HG03196 (cell line): ENCODE results near the gene GALNT11.
"Not testable (repeated sequence)": the region's sequence is repeated elsewhere in the genome, so short reads cannot be mapped to it uniquely, and the experiment has no call there.

Experiments
- ATAC-seq: cut with Tn5 transposase; IDR thresholded peaks from one replicate; pipeline ENCODE4 v1.9.1; 2021; ENCODE audit not compliant: unreplicated experiment

GALNT11 gene

GRCh38 chr7:152027491-152028365, 2.3 kb downstream of the GALNT11 start:
- ATAC-seq, result not testable (repeated sequence)

- ATAC-seq, result not testable (repeated sequence)
These were observed 4.6 kb downstream of the GALNT11 start for GRCh38 chr7:152030059-152030458.

GRCh38 chr7:152030639-152031038, 5.2 kb downstream of the GALNT11 start:
- ATAC-seq, result not testable (repeated sequence)

- ATAC-seq, result no peak
These were observed 10.3 kb downstream of the GALNT11 start for GRCh38 chr7:152035817-152036216.

- not testable (repeated sequence) for ATAC-seq
These were observed 12.9 kb downstream of the GALNT11 start for GRCh38 chr7:152038410-152038809.

GRCh38 chr7:152043086-152043485, 17.6 kb downstream of the GALNT11 start:
- not testable (repeated sequence) for ATAC-seq

- not testable (repeated sequence) for ATAC-seq
These were observed 19.4 kb downstream of the GALNT11 start for GRCh38 chr7:152044909-152045308.

- ATAC-seq, result no peak
These were observed 21.1 kb downstream of the GALNT11 start for GRCh38 chr7:152046531-152046930.

- ATAC-seq, result no peak
These were observed 22.6 kb downstream of the GALNT11 start for GRCh38 chr7:152048051-152048450.

- no peak for ATAC-seq
These were observed 25.1 kb downstream of the GALNT11 start for GRCh38 chr7:152050547-152050971.

GRCh38 chr7:152051968-152052367, 26.5 kb downstream of the GALNT11 start:
- no peak for ATAC-seq

- no peak for ATAC-seq
These were observed 27.3 kb downstream of the GALNT11 start for GRCh38 chr7:152052771-152053170.

- ATAC-seq, result no peak
These were observed 29.1 kb downstream of the GALNT11 start for GRCh38 chr7:152054367-152055230.

GRCh38 chr7:152056621-152057274, 31.3 kb downstream of the GALNT11 start:
- no peak for ATAC-seq

GRCh38 chr7:152059311-152059710, 33.8 kb downstream of the GALNT11 start:
- no peak for ATAC-seq

GRCh38 chr7:152061086-152061485, 35.6 kb downstream of the GALNT11 start:
- not testable (repeated sequence) for ATAC-seq

GRCh38 chr7:152063192-152063591, 37.7 kb downstream of the GALNT11 start:
- ATAC-seq, result not testable (repeated sequence)

GRCh38 chr7:152063821-152064220, 38.3 kb downstream of the GALNT11 start:
- not testable (repeated sequence) for ATAC-seq

GRCh38 chr7:152065800-152066344, 40.4 kb downstream of the GALNT11 start:
- ATAC-seq, result not testable (repeated sequence)

- ATAC-seq, result no peak
These were observed 46.9 kb downstream of the GALNT11 start for GRCh38 chr7:152072421-152072820.

- ATAC-seq, result no peak
These were observed 47.9 kb downstream of the GALNT11 start for GRCh38 chr7:152073352-152073751.
